Measurements from ENCODE around the gene RNPEP. TPM values are rescaled to one million over a fixed set of nuclear protein-coding genes. Genes with fewer than 3 reads are reported as not detected.

The RNPEP gene
- total RNA-seq, 3 donors from 2014 or later: 43.0 to 66.7 (median 57.4) TPM

DNA sequence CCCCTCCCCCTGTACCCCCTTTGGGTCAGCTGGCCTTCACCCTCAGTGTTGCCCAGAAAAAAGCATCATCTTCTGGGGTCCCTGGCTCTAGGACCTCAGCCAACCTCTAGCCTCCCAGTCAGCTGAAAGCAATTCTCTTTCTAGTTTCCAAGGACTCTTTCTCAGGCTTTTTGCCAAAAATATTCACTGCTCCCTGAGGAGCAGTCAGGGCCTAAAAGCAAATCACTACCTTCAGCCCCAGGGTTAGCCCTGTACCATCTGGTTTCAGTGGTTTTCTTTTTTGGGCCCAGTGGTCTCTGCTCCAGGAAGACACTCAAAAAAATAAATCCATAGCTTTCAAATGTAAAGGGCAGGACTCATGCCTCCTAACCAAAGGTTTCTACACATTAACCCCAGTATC, 33.0 kb upstream of the RNPEP start:
- H3K9me3 ChIP-seq: no peaks in the 10 kb centered on the region
- TF ChIP-seq, protein P1, sequence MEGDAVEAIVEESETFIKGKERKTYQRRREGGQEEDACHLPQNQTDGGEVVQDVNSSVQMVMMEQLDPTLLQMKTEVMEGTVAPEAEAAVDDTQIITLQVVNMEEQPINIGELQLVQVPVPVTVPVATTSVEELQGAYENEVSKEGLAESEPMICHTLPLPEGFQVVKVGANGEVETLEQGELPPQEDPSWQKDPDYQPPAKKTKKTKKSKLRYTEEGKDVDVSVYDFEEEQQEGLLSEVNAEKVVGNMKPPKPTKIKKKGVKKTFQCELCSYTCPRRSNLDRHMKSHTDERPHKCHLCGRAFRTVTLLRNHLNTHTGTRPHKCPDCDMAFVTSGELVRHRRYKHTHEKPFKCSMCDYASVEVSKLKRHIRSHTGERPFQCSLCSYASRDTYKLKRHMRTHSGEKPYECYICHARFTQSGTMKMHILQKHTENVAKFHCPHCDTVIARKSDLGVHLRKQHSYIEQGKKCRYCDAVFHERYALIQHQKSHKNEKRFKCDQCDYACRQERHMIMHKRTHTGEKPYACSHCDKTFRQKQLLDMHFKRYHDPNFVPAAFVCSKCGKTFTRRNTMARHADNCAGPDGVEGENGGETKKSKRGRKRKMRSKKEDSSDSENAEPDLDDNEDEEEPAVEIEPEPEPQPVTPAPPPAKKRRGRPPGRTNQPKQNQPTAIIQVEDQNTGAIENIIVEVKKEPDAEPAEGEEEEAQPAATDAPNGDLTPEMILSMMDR (IDR thresholded peaks at IDR 0.05): no peak
- TF ChIP-seq POLR2A (IDR thresholded peaks at IDR 0.05) (no peak), POLR2AphosphoS5 (IDR thresholded peaks at IDR 0.05) (no peak)
- H3K27me3 ChIP-seq: no peaks in the 10 kb centered on the region
- H3K27ac ChIP-seq: no peak overlapping the region
- no peak overlapping the region for H3K4me3 ChIP-seq
- H3K36me3 ChIP-seq: no peaks in the 10 kb centered on the region
- no peaks in the 10 kb centered on the region for H3K4me1 ChIP-seq
- intact Hi-C loops (cut with DNase I; ENCODE audit: low total_unique reads): loop anchor here (1.0 kb wide), 1 partner anchor 44 kb away; no protein-coding TSS in a partner anchor
- no peak for DNase-seq (ENCODE audit: low spot score in 2 of 2)

DNA sequence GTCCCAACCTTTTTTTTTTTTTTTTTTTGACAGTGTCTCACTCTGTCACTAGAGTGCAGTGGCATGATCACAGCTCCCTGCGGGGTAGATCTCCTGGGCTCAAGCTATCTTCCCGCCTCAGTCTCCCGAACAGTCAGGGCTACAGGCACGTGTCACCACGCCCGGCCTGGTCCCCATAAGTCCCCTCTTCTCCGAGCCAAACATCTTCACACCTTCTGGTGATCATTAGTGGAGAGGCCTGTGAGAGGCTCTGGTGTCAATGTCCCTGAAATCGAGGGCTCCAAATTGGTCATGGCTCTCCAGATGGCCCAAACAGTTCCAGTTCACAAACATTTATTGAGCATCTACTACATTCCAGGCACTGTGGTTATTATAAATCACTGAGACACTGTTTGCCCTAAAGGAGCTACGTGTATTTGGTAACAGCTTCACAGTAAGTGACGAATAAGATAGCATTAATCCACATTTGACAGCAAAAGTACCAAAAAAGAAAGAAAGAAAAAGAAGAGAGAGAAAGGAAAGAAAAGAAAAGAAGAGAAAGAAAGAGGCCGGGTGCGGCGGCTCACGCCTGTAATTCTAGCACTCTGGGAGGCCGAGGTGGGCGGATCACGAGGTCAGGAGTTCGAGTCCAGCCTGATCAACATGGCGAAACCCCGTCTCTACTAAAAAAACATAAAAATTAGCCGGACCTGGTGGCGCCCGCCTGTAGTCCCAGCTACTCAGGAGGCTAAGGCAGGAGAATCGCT, 28.0 kb upstream of the RNPEP start:
- TF ChIP-seq POLR2A (IDR thresholded peaks at IDR 0.05) (no peak), POLR2AphosphoS5 (IDR thresholded peaks at IDR 0.05) (no peak)
- TF ChIP-seq, protein P1 (IDR thresholded peaks at IDR 0.05): no peak

DNA sequence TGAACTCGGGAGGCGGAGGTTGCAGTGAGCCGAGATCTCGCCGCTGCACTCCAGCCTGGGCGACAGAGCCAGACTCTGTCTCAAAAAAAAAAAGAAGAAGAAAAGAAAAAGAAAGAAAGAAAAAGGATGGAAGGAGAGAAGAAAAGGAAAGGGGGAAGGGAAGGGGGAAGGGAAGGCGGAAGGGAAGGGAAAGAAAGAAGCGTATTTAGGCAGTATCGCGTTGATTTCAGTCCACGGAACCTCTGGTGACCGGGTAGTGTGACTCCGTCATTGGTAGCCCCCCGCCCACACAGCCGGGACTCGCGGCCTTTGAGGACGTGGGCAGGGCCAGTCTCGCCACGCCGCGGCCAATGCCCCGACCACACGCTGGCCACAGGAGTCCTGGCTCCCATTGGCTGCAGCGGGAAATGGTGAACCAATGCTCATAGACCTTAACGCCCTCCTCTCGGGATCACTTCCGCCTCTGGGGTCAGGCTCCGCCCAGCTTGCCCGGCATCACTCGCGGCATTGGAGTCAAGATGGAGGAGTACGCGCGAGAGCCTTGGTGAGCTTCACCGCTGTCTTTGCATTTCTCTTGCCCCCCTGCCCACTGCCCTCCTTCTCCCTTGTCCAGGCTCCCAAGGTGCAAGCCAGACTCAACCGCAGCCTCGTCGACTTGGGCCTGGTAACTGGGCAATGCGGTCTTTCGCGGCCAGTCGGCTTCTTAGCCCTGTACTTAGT, 27.3 kb upstream of the RNPEP start, which contains the start of gene TIMM17A:
Gene TIMM17A, plus strand, starts transcription at position 495 of the 720 bp plus-strand sequence. Its CDS starts 24 bp downstream, at position 519.
- H3K9me3 ChIP-seq: no peaks in the 10 kb centered on the region
- peak; percentile 96 to 98 for DNase-seq (ENCODE audit: low spot score in 2 of 2)
- no peaks in the 10 kb centered on the region for H3K36me3 ChIP-seq
- intact Hi-C loops (cut with DNase I; ENCODE audit: low total_unique reads): loop anchor here (10.0 kb wide), 1 partner anchor 940 kb away; no protein-coding TSS in a partner anchor
- H3K4me1 ChIP-seq: peaks cover 0 to 6% of the 10 kb centered on the region in 2 donors
- peak within 1 kb of the TSS; percentile 84 to 96 (median 92) for H3K4me3 ChIP-seq
- H3K27me3 ChIP-seq: no peaks in the 10 kb centered on the region
- TF ChIP-seq POLR2AphosphoS5 (IDR thresholded peaks at IDR 0.05) (peak; percentile 84 to 96 (median 88)), POLR2A (IDR thresholded peaks at IDR 0.05) (peak; percentile 76)
- TF ChIP-seq, protein P1 (IDR thresholded peaks at IDR 0.05): no peak
- H3K27ac ChIP-seq: peak within 1 kb of the TSS; percentile 89 to 94

More for the DNA sequence above, 28.0 kb upstream of the RNPEP start:
- H3K27me3 ChIP-seq: no peaks in the 10 kb centered on the region
- H3K9me3 ChIP-seq: no peaks in the 10 kb centered on the region
- H3K4me1 ChIP-seq: peaks cover 0 to 6% of the 10 kb centered on the region in 2 donors
- H3K36me3 ChIP-seq: no peaks in the 10 kb centered on the region
- H3K4me3 ChIP-seq: peak overlapping the region; percentile 84 to 96 (median 92)
- DNase-seq (ENCODE audit: low spot score in 2 of 2): no peak
- peak overlapping the region; percentile 89 to 94 for H3K27ac ChIP-seq
- intact Hi-C loops (cut with DNase I; ENCODE audit: low total_unique reads): loop anchor here (10.0 kb wide), 1 partner anchor 940 kb away; no protein-coding TSS in a partner anchor

DNA sequence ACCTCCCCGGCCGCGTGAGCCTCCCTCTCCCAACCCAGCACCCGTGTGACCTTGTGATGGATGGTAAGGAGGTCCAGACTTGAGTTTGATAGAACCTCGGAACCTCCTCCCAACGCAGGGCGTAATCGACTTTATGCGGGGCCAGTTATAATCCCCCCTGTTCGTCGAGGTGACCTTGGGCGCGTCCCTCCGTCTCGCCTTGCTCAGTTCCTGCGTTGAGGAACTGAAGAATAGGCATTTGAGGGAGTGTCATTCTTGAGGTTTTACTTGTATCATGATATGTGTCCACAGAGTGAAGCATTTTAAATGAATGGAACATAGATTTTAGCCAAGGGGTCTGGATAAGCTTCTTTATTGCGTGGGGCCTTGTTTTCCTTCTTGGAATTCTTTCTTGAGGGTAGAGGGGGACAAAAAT, 26.7 kb upstream of the RNPEP start:
- Histone ChIP-seq H3K27me3 (no peaks in the 10 kb centered on the region), H3K27ac (peak overlapping the region; percentile 89 to 94), H3K4me3 (peak overlapping the region; percentile 84 to 96 (median 92)), H3K4me1 (peaks cover 0 to 6% of the 10 kb centered on the region in 2 donors), H3K36me3 (no peaks in the 10 kb centered on the region), H3K9me3 (no peaks in the 10 kb centered on the region)
- TF ChIP-seq, protein P1 (IDR thresholded peaks at IDR 0.05): no peak
- TF ChIP-seq POLR2AphosphoS5 (IDR thresholded peaks at IDR 0.05): no peak
- intact Hi-C loops (cut with DNase I; ENCODE audit: low total_unique reads): loop anchor here (10.0 kb wide), 1 partner anchor 941 kb away; no protein-coding TSS in a partner anchor
- no peak for DNase-seq (ENCODE audit: low spot score in 2 of 2)

Data from breast epithelium (tissue), 4 donors.